Neural progenitor cell (in vitro differentiated cells): ENCODE results near the gene PHF2.

ENCODE experiments used
- EZH2phosphoT487 ChIP-seq: fragments of 200-600 bp; sonication (generic); IDR thresholded peaks from 2 replicates; pipeline ENCODE4 v1.6.1; 2017; ENCODE audit warnings: antibody characterized with exemption
- TF ChIP-seq, protein P1 (sequence below): fragments of 200-600 bp; sonication (generic); IDR thresholded peaks from 2 replicates; pipeline ENCODE4 v1.5.1; 2017; ENCODE audit warnings: antibody characterized with exemption, mild to moderate bottlenecking

DNA sequence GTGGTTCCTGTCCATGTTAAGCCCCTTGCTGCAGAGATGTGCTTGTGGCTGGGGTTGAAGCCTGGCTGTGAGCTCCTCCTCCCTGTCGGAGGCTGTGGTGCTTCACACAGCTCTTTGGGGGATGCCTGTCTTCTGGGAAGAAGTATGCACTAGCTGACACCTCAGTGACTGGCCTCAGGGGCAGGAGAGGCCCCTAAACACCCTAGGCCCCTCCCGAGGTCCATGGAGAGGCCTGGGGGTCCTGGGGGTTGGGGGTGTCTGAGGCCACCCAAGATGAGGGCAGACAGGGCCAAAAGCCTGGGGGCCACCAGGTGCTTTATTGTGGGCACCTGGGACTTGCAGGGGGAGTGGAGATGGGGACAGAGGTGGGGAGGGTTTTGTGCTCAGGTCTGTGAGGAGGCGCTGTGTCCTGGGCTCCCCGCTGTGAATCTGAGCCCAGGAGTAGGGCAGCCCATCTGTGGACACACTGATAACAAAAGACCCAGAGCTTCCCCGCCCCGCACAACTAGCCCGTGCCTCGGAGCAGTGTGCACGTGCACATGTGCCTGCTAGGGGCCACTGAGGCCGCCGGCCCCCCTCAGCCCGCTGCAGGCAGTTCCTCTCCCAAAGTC lies 92.0 kb downstream of the PHF2 start:
- TF ChIP-seq, protein P1, sequence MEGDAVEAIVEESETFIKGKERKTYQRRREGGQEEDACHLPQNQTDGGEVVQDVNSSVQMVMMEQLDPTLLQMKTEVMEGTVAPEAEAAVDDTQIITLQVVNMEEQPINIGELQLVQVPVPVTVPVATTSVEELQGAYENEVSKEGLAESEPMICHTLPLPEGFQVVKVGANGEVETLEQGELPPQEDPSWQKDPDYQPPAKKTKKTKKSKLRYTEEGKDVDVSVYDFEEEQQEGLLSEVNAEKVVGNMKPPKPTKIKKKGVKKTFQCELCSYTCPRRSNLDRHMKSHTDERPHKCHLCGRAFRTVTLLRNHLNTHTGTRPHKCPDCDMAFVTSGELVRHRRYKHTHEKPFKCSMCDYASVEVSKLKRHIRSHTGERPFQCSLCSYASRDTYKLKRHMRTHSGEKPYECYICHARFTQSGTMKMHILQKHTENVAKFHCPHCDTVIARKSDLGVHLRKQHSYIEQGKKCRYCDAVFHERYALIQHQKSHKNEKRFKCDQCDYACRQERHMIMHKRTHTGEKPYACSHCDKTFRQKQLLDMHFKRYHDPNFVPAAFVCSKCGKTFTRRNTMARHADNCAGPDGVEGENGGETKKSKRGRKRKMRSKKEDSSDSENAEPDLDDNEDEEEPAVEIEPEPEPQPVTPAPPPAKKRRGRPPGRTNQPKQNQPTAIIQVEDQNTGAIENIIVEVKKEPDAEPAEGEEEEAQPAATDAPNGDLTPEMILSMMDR = no peak
- TF ChIP-seq EZH2phosphoT487 = no peak
